GM12865 (cell line): ENCODE data around the gene INPP5A.

ENCODE experiments used
- DNase-seq: peaks from one replicate; pipeline ENCODE4 v3.0.0; 2010; ENCODE audit warnings: low read depth
- H3K4me3 ChIP-seq: 2 replicates; pipeline ENCODE4 v1.5.1; 2011; ENCODE audit warnings: mild to moderate bottlenecking, low read depth, low read length, control low read depth
- CTCF ChIP-seq: IDR thresholded peaks from 2 replicates; pipeline ENCODE4 v1.5.1; 2011; ENCODE audit warnings: low read length, control low read depth, low read depth, inconsistent platforms; ENCODE audit not compliant: insufficient read depth; ENCODE audit errors: missing control alignments

Gene INPP5A

GRCh38 chr10:132691711-132692153 is 154.1 kb downstream of the INPP5A start:
- no peak overlapping the region for H3K4me3 ChIP-seq
- DNase-seq: no peak

GRCh38 chr10:132692311-132692710 is 154.7 kb downstream of the INPP5A start:
- no peak for DNase-seq
- H3K4me3 ChIP-seq: no peak overlapping the region
- TF ChIP-seq CTCF: no peak

More at GRCh38 chr10:132691711-132692153, 154.1 kb downstream of the INPP5A start:
- no peak for TF ChIP-seq CTCF

GRCh38 chr10:132693676-132694075 is 156.1 kb downstream of the INPP5A start:
- DNase-seq: no peak
- TF ChIP-seq CTCF: no peak
- no peak overlapping the region for H3K4me3 ChIP-seq

GRCh38 chr10:132696204-132696603 is 158.6 kb downstream of the INPP5A start:
- TF ChIP-seq CTCF: no peak
- DNase-seq: no peak
- no peak overlapping the region for H3K4me3 ChIP-seq

- no peak for TF ChIP-seq CTCF
- H3K4me3 ChIP-seq: no peak overlapping the region
- DNase-seq: no peak
These were observed 159.4 kb downstream of the INPP5A start for GRCh38 chr10:132696728-132697577.

- no peak for TF ChIP-seq CTCF
These were observed 160.1 kb downstream of the INPP5A start for GRCh38 chr10:132697578-132698200.

More at GRCh38 chr10:132697578-132698200, 160.1 kb downstream of the INPP5A start:
- DNase-seq: no peak
- no peak overlapping the region for H3K4me3 ChIP-seq
